Activated CD8-positive, alpha-beta memory T cell treated with anti-CD3 and anti-CD28 coated beads, Interleukin-2, amount 50 U/mL, for 24 hours (primary cell): ENCODE results near the gene PCNT.
"Not testable (repeated sequence)": the region's sequence is repeated elsewhere in the genome, so short reads cannot be mapped to it uniquely, and the experiment has no call there.

ENCODE experiments used
- DNase-seq: peaks from one replicate; pipeline ENCODE4 v3.0.0-alpha.2; 2020; ENCODE audit errors: extremely low read depth

Gene PCNT

DNA sequence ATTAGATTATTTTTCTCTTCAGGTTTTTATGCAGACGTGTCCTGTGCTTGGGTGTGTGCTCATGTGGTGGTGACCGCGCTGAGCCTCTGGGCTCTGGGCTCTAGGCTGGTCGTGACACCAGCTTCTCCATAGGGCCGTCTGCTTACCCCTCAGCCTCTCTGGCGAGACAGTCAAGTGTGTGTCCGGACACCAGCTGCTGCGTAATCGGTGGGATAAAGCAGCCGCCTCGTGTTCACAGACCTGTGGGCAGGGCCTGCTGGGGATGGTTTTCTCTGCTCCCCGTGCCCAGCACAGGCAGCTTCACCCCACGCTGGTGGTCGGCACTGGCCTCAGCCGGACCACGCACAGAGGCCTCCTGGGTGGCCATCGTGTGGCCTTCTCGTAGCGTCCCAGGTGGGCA lies 101.1 kb downstream of the PCNT start:
- DNase-seq = no peak

GRCh38 chr21:46425571-46425970 lies 101.6 kb downstream of the PCNT start:
- DNase-seq = peak; percentile 47

GRCh38 chr21:46426313-46427046 lies 102.5 kb downstream of the PCNT start:
- DNase-seq = no peak

GRCh38 chr21:46427516-46427915 lies 103.6 kb downstream of the PCNT start:
- no peak for DNase-seq

- DNase-seq = no peak
These were observed 104.3 kb downstream of the PCNT start for GRCh38 chr21:46428286-46428685.

DNA sequence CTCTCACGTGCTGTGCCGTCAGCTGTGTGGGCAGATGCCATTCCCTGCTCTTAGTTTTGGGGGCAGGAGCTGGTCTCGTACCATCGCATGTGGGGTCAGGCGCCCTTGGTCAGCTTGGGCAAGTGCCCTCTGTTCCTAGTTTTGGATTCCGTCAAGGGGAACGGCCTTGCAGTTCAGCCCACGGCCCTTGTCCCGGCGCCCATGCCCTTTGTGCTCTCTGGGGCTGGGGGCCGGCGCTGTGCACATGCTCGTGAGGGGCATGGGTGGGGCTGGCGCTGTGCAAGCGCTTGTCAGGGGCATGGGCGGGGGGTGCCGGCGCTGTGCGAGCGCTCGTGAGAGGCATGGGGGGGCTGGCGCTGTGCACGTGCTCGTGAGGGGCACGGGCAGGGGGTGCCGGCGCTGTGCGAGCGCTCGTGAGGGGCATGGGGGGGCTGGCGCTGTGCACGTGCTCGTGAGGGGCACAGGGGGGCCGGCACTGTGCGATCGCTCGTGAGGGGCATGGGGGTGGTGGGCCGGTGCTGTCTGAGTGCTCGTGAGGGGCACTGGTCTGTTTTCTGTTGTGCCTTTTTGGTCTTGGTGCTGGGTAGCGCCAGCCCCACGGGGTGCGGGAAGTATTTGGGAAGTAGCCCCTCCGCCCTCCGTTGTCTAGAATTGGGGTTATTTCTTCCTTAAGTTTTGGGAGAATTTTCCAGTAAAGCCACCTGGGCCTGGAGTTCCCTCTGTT lies 105.2 kb downstream of the PCNT start:
- DNase-seq = no peak

DNA sequence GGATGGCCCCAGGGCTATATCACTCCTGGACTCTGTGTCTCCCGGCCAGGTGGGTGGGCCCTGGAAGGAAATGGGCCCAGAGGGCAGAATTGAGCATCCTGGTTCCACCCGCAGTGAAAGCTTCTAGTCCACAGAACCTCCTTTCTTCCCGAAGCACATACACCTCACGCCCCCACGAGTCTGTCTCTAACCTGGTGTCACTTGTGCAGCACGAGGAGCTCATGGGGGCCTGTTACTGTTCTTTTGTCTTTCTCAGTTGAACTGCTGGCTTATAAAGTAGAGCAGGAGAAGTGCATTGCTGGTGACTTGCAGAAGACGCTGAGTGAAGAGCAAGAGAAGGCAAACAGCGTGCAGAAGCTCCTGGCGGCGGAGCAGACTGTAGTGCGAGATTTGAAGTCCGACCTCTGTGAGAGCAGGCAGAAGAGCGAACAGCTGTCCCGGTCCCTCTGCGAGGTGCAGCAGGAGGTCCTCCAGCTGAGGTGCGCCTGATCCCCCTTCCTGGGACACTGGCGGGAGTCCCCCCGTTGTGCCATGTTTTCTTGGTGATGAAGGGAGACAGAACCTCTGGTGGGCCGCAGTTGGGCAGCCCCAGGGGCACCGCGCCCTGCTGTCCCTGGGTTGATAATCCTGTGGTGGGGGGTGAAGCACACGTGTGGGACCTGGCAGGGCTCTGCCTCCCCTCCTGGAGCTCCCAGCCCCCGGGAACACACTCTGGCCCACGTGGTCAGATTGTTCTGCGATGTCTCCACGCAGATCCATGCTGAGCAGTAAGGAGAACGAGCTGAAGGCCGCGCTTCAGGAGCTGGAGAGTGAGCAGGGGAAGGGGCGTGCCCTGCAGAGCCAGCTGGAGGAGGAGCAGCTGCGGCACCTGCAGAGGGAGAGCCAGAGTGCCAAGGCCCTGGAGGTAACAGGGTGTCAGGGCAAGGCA lies 106.1 kb downstream of the PCNT start:
- no peak for DNase-seq

- no peak for DNase-seq
These were observed 107.5 kb downstream of the PCNT start for GRCh38 chr21:46431448-46431847.

GRCh38 chr21:46431884-46432488 lies 108.0 kb downstream of the PCNT start:
- no peak for DNase-seq

DNA sequence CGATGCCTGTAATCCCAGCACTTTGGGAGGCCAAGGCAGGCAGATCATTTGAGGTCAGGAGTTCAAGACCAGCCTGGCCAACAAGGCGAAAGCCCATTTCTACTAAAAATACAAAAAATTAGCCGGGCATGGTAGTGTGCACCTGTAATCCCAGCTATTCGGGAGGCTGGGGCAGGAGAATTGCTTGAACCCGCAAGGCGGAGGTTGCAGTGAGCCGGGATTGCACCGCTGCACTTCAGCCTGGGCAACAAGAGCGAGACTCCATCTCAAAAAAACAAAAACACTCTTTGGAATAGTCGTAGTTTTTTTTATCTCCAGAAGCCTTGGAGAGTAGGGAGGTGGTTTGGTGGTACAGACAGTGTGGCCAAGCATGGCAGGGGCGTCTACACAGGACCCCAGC lies 109.2 kb downstream of the PCNT start:
- not testable (repeated sequence) for DNase-seq

- no peak for DNase-seq
These were observed 110.5 kb downstream of the PCNT start for GRCh38 chr21:46434322-46434958.

DNA sequence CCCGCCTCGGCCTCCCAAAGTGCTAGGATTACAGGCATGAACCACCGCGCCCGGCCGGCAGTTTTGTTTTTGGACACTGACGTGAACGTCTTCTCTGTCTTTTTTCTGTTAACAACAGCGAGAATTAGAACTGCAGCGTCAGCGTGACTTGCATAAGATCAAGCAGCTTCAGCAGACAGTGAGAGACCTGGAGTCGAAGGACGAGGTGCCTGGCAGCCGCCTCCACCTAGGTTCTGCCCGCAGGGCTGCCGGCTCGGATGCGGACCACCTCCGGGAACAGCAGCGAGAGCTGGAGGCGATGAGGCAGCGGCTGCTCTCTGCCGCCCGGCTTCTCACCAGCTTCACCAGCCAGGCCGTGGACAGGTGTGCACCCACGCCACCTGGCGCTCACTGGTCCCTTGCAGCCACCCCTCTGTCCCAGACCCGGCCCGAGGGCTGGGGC lies 111.9 kb downstream of the PCNT start:
- no peak for DNase-seq

DNA sequence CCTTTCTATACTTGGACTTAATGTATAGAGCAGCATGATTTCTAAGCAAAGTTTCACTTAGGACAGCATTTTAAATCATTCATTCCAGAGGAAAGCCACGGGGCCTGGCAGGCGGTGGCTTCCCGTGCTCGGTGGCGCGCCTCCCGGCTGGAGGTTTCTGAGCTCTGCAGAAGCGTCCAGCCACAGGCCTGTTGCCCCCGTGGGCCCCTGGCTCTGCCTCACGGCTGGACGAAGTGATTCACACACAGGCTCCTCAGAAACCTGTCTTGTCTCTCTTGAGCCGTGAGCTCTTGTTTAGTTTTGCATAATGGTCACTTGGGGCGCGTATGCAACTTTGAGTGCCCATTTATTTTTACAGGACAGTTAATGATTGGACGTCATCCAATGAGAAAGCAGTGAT lies 112.7 kb downstream of the PCNT start:
- no peak for DNase-seq

DNA sequence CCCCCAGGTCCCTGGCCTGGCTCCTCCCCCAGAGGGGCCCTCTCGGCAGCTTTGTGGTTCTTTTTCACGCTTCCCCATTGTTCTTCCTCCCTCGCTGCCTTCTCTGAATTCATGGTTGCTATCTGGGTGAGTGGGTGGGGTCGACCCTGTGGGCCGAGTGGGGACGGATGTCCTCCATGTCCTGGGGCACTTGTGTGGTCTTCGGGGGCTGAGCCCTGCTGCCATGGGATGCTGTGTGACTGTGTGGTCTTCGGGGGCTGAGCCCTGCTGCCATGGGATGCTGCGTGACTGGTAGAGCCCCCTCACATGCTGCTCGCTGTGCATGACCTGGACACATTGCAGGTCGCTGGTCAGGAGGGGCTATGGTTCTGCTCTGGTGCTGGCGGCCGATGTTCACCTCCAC lies 113.1 kb downstream of the PCNT start:
- DNase-seq = no peak

DNA sequence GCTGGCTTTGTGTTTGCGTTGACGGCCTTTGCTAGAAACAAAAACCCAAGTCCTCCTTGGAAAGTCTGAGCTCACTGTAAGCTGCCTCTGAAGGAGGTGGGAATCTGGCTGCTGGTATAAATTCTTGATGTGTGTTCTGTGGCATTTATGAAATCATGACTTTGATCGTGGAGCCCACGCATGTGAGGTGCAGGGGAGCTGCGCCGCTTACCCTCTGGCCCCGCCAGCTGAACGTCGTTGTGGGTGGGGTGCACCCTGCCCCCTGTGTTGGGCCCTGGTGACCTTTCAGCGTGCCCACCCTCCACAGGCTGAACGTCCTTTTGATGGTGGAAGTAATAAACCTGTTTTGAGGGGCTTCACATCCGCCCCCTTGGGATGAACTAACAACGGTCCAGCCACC lies 113.6 kb downstream of the PCNT start:
- DNase-seq = no peak

- DNase-seq = no peak
These were observed 114.3 kb downstream of the PCNT start for GRCh38 chr21:46438241-46438640.

DNA sequence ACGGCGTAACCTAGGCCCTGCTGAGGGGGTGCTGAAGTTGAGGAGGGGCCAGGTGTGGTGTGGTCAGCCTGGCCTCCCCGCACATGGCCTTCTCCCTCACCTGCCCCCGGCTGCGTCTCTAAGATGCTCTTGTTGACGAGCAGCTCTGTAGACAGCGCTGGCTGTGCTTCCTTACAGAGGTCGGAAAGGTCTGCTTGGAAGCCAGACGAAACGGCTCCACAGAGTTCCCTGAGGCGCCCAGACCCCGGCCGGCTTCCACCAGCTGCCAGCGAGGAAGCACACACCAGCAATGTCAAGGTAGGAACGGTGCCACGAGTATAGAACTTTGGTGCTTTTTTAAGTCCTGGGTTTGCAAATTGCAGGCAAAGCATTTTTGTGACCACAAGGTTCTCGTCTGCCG lies 116.0 kb downstream of the PCNT start:
- no peak for DNase-seq

DNA sequence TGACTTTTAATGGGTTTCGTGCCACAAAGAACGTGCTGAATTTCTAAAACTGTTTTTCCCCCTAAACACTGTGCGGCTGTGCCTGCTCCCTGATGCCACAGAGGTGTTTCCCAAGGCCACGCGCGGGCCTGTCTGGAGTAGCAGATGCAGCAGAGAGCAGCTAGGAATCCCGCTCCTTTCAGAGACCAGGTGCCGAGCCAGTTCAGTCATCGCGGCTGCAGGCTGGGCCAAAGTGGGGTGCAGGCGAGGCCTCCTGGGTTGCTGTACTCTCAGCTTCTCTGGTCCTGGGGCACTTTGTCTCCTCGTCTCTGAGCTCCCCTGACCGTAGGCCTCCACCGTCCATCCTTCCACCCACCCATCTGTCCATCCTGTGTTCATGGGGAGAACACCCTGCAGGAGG lies 117.4 kb downstream of the PCNT start:
- DNase-seq = no peak

- DNase-seq = no peak
These were observed 118.1 kb downstream of the PCNT start for GRCh38 chr21:46441961-46442498.

GRCh38 chr21:46442938-46443337 lies 119.0 kb downstream of the PCNT start:
- DNase-seq = no peak

- DNase-seq = no peak
These were observed 120.0 kb downstream of the PCNT start for GRCh38 chr21:46443910-46444309.
